DND-41 (cell line): ENCODE measurements around the gene POR.

Source experiments
- ATAC-seq: fragments of 200-7000 bp; cut with Tn5 transposase; 3 replicates; pipeline ENCODE4 v1.9.1; 2021; ENCODE audit warnings: low read depth; ENCODE audit not compliant: insufficient read depth
- DNase-seq: peaks from one replicate; pipeline ENCODE4 v3.0.0-alpha.2; 2020
- H2AFZ ChIP-seq: 2 replicates; pipeline ENCODE4 v1.6.0; 2012; ENCODE audit warnings: low read depth, low read length
- H3K27ac ChIP-seq: 2 replicates; pipeline ENCODE4 v1.5.1; 2012; ENCODE audit warnings: low read length, inconsistent platforms
- H3K27me3 ChIP-seq: fragments of 200-600 bp; sonication (generic); 2 replicates; pipeline ENCODE4 v1.6.0; 2012; ENCODE audit warnings: low read length, mild to moderate bottlenecking, inconsistent platforms; ENCODE audit not compliant: insufficient read depth, poor library complexity
- H3K36me3 ChIP-seq: 2 replicates; pipeline ENCODE4 v1.5.1; 2012; ENCODE audit warnings: low read length, inconsistent platforms; ENCODE audit not compliant: insufficient read depth
- H3K4me1 ChIP-seq: 2 replicates; pipeline ENCODE4 v1.5.1; 2012; ENCODE audit warnings: mild to moderate bottlenecking, low read length; ENCODE audit not compliant: insufficient read depth
- H3K4me2 ChIP-seq: 2 replicates; pipeline ENCODE4 v1.6.0; 2012; ENCODE audit warnings: mild to moderate bottlenecking, moderate library complexity, low read length, inconsistent platforms; ENCODE audit not compliant: insufficient read depth
- H3K4me3 ChIP-seq, 2 experiments: fragments of 200-600 bp in 1 of 2; shearing (Covaris generic) in 1 of 2; 2 replicates each; pipeline ENCODE4 v1.5.1; 2012 to 2016; ENCODE audit warnings: inconsistent platforms in 2 of 2, low read length in 2 of 2, mild to moderate bottlenecking in 2 of 2, low read depth in 1 of 2, moderate library complexity in 1 of 2
- H3K79me2 ChIP-seq: 2 replicates; pipeline ENCODE4 v1.6.0; 2012; ENCODE audit warnings: low read length, inconsistent platforms; ENCODE audit not compliant: insufficient read depth
- H3K9ac ChIP-seq: 2 replicates; pipeline ENCODE4 v1.6.0; 2012; ENCODE audit warnings: low read depth, mild to moderate bottlenecking, inconsistent platforms, low read length, moderate library complexity
- H3K9me3 ChIP-seq: 2 replicates; pipeline ENCODE4 v1.5.1; 2012; ENCODE audit warnings: low read length, moderate library complexity, mild to moderate bottlenecking, inconsistent platforms; ENCODE audit not compliant: insufficient read depth, severe bottlenecking
- H4K20me1 ChIP-seq: 2 replicates; pipeline ENCODE4 v1.6.0; 2012; ENCODE audit warnings: low read length; ENCODE audit not compliant: insufficient read depth
- CTCF ChIP-seq: IDR thresholded peaks from 2 replicates; pipeline ENCODE4 v1.5.1; 2012; ENCODE audit warnings: borderline replicate concordance, low read length, moderate library complexity, mild to moderate bottlenecking; ENCODE audit not compliant: poor library complexity, severe bottlenecking; ENCODE audit errors: extremely low read depth
- EZH2 ChIP-seq: IDR thresholded peaks from 3 replicates; pipeline ENCODE4 v1.6.1; 2012; ENCODE audit warnings: borderline replicate concordance, low read depth, mild to moderate bottlenecking, moderate library complexity, low read length, inconsistent platforms; ENCODE audit not compliant: severe bottlenecking

Gene POR

GRCh38 chr7:75982306-75983064 is 67.5 kb downstream of the POR start:
- Histone ChIP-seq H2AFZ (no peak overlapping the region), H4K20me1 (no peaks in the 10 kb centered on the region; the same call in 1 of the 2 replicates), H3K9ac (no peak overlapping the region), H3K36me3 (peaks cover 40% of the 10 kb centered on the region), H3K4me2 (no peak overlapping the region), H3K4me1 (no peaks in the 10 kb centered on the region), H3K27ac (no peak overlapping the region), H3K4me3 (no peak overlapping the region), H3K27me3 (no peaks in the 10 kb centered on the region), H3K79me2 (no peaks in the 10 kb centered on the region), H3K9me3 (no peaks in the 10 kb centered on the region)
- TF ChIP-seq EZH2 (no peak), CTCF (no peak)
- ATAC-seq, result no peak
- no peak for DNase-seq

DNA sequence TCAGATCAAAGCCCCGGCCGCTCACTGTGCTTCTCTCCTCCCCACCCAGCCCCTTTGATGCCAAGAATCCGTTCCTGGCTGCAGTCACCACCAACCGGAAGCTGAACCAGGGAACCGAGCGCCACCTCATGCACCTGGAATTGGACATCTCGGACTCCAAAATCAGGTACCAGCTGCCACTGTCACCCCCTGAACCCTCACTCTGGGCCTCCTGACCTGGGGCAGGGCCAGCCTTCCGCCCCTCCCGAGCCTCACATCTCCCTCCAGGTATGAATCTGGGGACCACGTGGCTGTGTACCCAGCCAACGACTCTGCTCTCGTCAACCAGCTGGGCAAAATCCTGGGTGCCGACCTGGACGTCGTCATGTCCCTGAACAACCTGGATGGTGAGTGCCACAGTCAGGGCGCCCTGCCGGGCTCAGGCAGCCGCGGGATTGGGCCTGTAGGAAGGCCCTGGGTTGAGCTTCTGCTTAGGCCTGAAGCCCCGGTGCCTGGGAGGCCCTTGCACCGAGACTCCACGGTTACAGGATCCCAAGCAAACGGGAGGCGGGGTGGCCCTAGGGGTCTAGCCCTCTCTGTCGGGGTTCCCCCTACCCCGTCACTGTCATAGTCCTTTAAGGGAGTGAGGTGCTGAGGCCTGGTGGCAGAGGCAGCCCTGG is 68.6 kb downstream of the POR start:
- Histone ChIP-seq H3K9me3 (no peaks in the 10 kb centered on the region), H3K4me3 (no peak overlapping the region), H3K4me2 (no peak overlapping the region), H2AFZ (no peak overlapping the region), H3K27ac (no peak overlapping the region), H3K27me3 (no peaks in the 10 kb centered on the region), H4K20me1 (no peaks in the 10 kb centered on the region; the same call in 1 of the 2 replicates), H3K79me2 (no peaks in the 10 kb centered on the region), H3K36me3 (peaks cover 43% of the 10 kb centered on the region), H3K9ac (no peak overlapping the region), H3K4me1 (no peaks in the 10 kb centered on the region)
- ATAC-seq (no peak), DNase-seq (no peak)
- TF ChIP-seq CTCF (no peak), EZH2 (no peak)

- DNase-seq (no peak), ATAC-seq (no peak)
- no peak overlapping the region for H3K4me3 ChIP-seq
- no peaks in the 10 kb centered on the region for H3K27me3 ChIP-seq
- no peak overlapping the region for H3K27ac ChIP-seq
- H2AFZ ChIP-seq, result no peak overlapping the region
- H3K36me3 ChIP-seq, result peaks cover 43% of the 10 kb centered on the region
- no peaks in the 10 kb centered on the region for H3K79me2 ChIP-seq
- no peaks in the 10 kb centered on the region for H3K4me1 ChIP-seq
- no peaks in the 10 kb centered on the region for H3K9me3 ChIP-seq
- H3K9ac ChIP-seq, result no peak overlapping the region
- no peaks in the 10 kb centered on the region; the same call in 1 of the 2 replicates for H4K20me1 ChIP-seq
- TF ChIP-seq CTCF (no peak), EZH2 (no peak)
- no peak overlapping the region for H3K4me2 ChIP-seq
These were observed 69.4 kb downstream of the POR start for GRCh38 chr7:75984130-75985008.
